Duodenal mucosa (tissue), 2 donors: ENCODE results near the gene RAMP1.
"Not testable (repeated sequence)": the region's sequence is repeated elsewhere in the genome, so short reads cannot be mapped to it uniquely, and the experiment has no call there.

ENCODE experiments used
- H3K27ac ChIP-seq: one replicate; pipeline ENCODE4 v1.7.0; 2013; ENCODE audit warnings: low read depth, low read length
- H3K27me3 ChIP-seq, 2 donors: one replicate each; pipeline ENCODE4 v1.7.0; 2013; ENCODE audit warnings: low read length in 2 of 2, control low read depth in 1 of 2; ENCODE audit not compliant: insufficient read depth in 2 of 2, control insufficient read depth in 1 of 2
- H3K36me3 ChIP-seq, 2 donors: one replicate each; pipeline ENCODE4 v1.7.0; 2013; ENCODE audit warnings: low read length in 2 of 2, control low read depth in 1 of 2; ENCODE audit not compliant: insufficient read depth in 2 of 2, control insufficient read depth in 1 of 2
- H3K4me1 ChIP-seq, 2 donors: one replicate each; pipeline ENCODE4 v1.7.0; 2013; ENCODE audit warnings: low read length in 2 of 2, control low read depth in 1 of 2; ENCODE audit not compliant: insufficient read depth in 2 of 2, control insufficient read depth in 1 of 2
- H3K4me3 ChIP-seq, 2 donors: one replicate each; pipeline ENCODE4 v1.7.0; 2013; ENCODE audit warnings: low read length in 2 of 2, low read depth in 1 of 2
- H3K9ac ChIP-seq, 2 donors: one replicate each; pipeline ENCODE4 v1.7.0; 2013; ENCODE audit warnings: low read length in 2 of 2, low read depth in 1 of 2
- H3K9me3 ChIP-seq, 2 donors: one replicate each; pipeline ENCODE4 v1.7.0; 2013; ENCODE audit warnings: low read length in 2 of 2, control low read depth in 1 of 2; ENCODE audit not compliant: control insufficient read depth in 1 of 2

Gene RAMP1

DNA sequence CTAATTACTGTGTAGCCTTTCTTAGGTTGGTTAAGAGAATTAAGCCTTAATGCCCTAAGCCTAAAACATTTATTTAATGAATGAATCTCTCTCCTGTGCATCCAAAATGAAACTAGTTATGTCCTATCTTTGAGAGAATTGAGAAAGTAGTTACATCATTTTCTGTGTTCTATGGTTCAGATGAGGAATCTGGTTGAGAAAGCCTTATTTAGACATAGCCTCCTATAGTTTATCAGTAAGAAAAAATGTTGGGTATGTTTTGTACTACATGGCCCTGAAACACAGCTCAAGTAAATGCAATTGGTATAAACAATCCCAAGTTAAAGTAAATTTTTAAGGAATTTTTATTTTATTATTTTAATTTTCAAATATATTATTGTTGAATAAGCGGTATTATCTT lies 25.9 kb upstream of the RAMP1 start:
- Histone ChIP-seq H3K9ac (no peak overlapping the region), H3K27me3 (no peaks in the 10 kb centered on the region)

GRCh38 chr2:237835372-237835771 lies 24.1 kb upstream of the RAMP1 start:
- H3K36me3 ChIP-seq: no peaks in the 10 kb centered on the region
- H3K4me3 ChIP-seq: no peak overlapping the region
- no peak overlapping the region for H3K27ac ChIP-seq
- no peaks in the 10 kb centered on the region for H3K4me1 ChIP-seq
- no peaks in the 10 kb centered on the region for H3K9me3 ChIP-seq
- H3K27me3 ChIP-seq: no peaks in the 10 kb centered on the region
- no peak overlapping the region for H3K9ac ChIP-seq

More for the DNA sequence above, 25.9 kb upstream of the RAMP1 start:
- H3K4me3 ChIP-seq: no peak overlapping the region
- no peak overlapping the region for H3K27ac ChIP-seq
- no peaks in the 10 kb centered on the region for H3K36me3 ChIP-seq
- no peaks in the 10 kb centered on the region for H3K4me1 ChIP-seq
- no peaks in the 10 kb centered on the region for H3K9me3 ChIP-seq

- H3K4me3 ChIP-seq: no peak overlapping the region
- no peaks in the 10 kb centered on the region for H3K27me3 ChIP-seq
- no peak overlapping the region for H3K27ac ChIP-seq
- H3K4me1 ChIP-seq: no peaks in the 10 kb centered on the region
- no peak overlapping the region for H3K9ac ChIP-seq
- peaks cover 0 to 3% of the 10 kb centered on the region in 2 donors for H3K9me3 ChIP-seq
- no peaks in the 10 kb centered on the region for H3K36me3 ChIP-seq
Observed at GRCh38 chr2:237841051-237841450, 18.4 kb upstream of the RAMP1 start.

- not testable (repeated sequence) for H3K4me3 ChIP-seq, H3K9ac ChIP-seq
Observed at GRCh38 chr2:237848940-237849339, 10.5 kb upstream of the RAMP1 start.

DNA sequence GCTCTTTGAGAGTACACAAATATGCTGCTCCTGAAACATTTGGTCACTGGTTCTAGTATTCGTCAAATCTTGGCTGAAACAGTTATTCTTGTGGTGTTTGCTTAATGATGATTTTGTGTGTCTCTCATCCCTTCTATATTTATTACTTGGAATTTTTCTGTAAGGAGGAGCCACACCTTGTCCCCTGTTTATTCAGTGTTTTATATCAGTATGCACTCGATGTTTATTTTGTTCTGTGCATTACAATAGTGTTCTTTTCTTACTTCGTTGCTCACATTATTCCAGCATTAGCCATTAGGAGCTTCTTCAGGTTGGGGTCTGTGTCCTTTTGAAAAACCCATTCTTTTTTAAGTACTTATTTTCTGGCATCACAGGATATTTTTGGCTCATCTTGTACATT lies 5.1 kb upstream of the RAMP1 start:
- H3K9me3 ChIP-seq: no peaks in the 10 kb centered on the region
- H3K27me3 ChIP-seq: peaks cover 0 to 6% of the 10 kb centered on the region in 2 donors
- H3K9ac ChIP-seq: no peak overlapping the region
- no peak overlapping the region for H3K4me3 ChIP-seq
- H3K27ac ChIP-seq: no peak overlapping the region
- no peaks in the 10 kb centered on the region for H3K36me3 ChIP-seq
- H3K4me1 ChIP-seq: peaks cover 9 to 10% of the 10 kb centered on the region in 2 donors

More at GRCh38 chr2:237848940-237849339, 10.5 kb upstream of the RAMP1 start:
- H3K4me1 ChIP-seq, H3K36me3 ChIP-seq, H3K9me3 ChIP-seq, H3K27me3 ChIP-seq, H3K27ac ChIP-seq: not testable (repeated sequence)

DNA sequence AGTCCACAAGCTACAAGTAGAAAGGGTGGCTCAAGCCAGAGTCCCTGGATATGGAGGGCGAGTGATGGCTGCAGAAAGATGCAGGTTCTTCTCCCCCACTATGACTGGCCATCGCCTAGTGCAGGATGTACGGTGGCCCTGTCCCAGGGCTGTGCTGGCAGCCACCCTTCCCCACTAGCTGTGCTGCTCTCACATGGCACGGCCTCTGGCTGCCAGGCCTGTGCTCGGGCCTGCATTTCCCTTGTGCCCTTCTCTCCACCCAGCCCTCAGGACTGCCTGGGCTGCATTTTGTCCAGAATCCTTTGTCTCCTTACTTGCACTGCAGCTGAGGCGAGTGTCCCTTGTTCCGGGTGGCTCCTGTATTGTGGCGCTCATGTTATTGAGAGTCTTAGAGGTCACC lies 1.6 kb upstream of the RAMP1 start:
- no peak overlapping the region for H3K27ac ChIP-seq
- H3K4me3 ChIP-seq: no peak overlapping the region
- H3K27me3 ChIP-seq: peaks cover 5 to 6% of the 10 kb centered on the region in 2 donors
- H3K4me1 ChIP-seq: peaks cover 25 to 27% of the 10 kb centered on the region in 2 donors
- H3K9ac ChIP-seq: no peak overlapping the region
- H3K36me3 ChIP-seq: no peaks in the 10 kb centered on the region
- no peaks in the 10 kb centered on the region for H3K9me3 ChIP-seq

DNA sequence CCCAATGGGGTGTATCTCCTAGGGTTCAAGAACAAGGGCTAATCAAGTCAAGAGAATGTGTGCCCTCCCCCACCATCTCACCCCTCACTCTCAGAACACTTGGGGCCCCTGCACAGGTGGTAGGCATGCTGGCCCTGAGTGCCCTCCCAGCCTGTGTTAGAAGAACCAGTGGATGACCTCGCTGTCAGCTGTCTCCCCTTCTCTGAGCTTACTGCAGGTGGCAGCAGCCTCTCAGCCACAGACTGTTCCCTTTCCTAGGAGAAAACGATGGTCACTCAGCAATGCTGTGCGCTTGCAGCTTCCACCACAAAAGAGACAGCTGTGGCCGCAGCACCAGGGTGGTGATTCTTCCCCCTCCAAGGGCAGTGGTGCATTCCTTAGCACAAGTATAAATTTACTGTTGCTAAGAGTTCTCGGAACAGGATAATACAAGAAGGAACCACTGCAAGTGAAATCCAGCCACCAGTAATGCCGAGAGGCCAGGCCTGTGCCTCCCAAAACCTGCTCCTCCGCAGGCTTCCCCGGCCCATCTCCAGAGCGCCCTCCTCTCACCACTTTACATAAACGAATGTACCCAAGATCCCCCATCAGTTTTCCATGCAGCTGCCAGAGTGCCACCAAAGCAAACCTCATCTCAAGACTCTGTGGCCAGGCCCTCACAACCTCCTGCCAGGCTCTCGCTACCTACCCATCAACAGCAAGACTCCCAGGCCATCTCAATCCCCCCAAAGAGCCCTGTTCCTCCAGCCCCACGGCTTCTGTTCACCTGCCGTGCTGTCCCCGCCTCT lies 935 bp upstream of the RAMP1 start:
- H3K4me3 ChIP-seq: peak overlapping the region; percentile 50 to 62
- peak overlapping the region; percentile 43 for H3K27ac ChIP-seq
- no peaks in the 10 kb centered on the region for H3K36me3 ChIP-seq
- peaks cover 32 to 34% of the 10 kb centered on the region in 2 donors for H3K4me1 ChIP-seq
- peaks cover 5 to 6% of the 10 kb centered on the region in 2 donors for H3K27me3 ChIP-seq
- H3K9ac ChIP-seq: peak overlapping the region; percentile 54 to 59
- no peaks in the 10 kb centered on the region for H3K9me3 ChIP-seq

- peak overlapping the region; percentile 54 to 59 for H3K9ac ChIP-seq
Observed at GRCh38 chr2:237859082-237859433, 365 bp upstream of the RAMP1 start.

GRCh38 chr2:237860273-237860935 lies 981 bp downstream of the RAMP1 start:
- Histone ChIP-seq H3K9ac (peak overlapping the region; percentile 49 to 81), H3K9me3 (no peaks in the 10 kb centered on the region), H3K36me3 (no peaks in the 10 kb centered on the region), H3K4me1 (peaks cover 51% of the 10 kb centered on the region in 2 donors), H3K27ac (peak overlapping the region; percentile 77), H3K27me3 (peaks cover 5 to 6% of the 10 kb centered on the region in 2 donors), H3K4me3 (peak overlapping the region; percentile 73 to 83)

More at GRCh38 chr2:237859082-237859433, 365 bp upstream of the RAMP1 start:
- Histone ChIP-seq H3K36me3 (no peaks in the 10 kb centered on the region), H3K4me1 (peaks cover 37 to 39% of the 10 kb centered on the region in 2 donors), H3K9me3 (no peaks in the 10 kb centered on the region), H3K4me3 (peak overlapping the region; percentile 50 to 62), H3K27ac (peak overlapping the region; percentile 43), H3K27me3 (peaks cover 5 to 6% of the 10 kb centered on the region in 2 donors)

GRCh38 chr2:237861875-237862527 lies 2.6 kb downstream of the RAMP1 start:
- H3K36me3 ChIP-seq: no peaks in the 10 kb centered on the region
- no peaks in the 10 kb centered on the region for H3K9me3 ChIP-seq
- H3K4me3 ChIP-seq: peak overlapping the region; percentile 34 to 57
- no peak overlapping the region for H3K27ac ChIP-seq
- H3K27me3 ChIP-seq: peaks cover 5 to 6% of the 10 kb centered on the region in 2 donors
- peaks cover 62 to 64% of the 10 kb centered on the region in 2 donors for H3K4me1 ChIP-seq
- peak overlapping the region in 1 of 2 donors; percentile 9 for H3K9ac ChIP-seq
